Measurements from ENCODE around the gene BSN.

DNA sequence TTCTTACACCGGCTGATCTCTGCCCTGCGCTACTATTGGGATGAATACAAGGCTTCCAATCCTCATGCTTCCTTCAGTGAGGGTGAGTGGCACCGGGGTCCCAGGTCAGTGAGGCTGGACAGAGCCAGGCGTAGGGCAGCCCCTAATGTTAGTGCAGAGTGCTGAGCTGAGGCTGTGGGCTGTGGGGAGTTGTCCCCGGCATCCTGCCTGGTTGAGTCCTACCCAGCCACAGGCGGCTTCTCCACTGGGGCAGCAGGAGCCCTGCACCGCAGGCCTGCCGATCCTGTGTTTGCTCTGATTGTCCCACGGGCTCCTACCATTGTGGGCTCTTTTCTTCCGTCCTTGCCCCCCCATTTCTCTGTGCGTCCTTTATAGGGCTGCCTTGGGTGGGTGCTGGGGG is 148.4 kb downstream of the BSN start:
- TF ChIP-seq CTCF (IDR thresholded peaks at IDR 0.05) (no peak), EZH2 (IDR thresholded peaks at IDR 0.05; ENCODE audit: borderline replicate concordance, insufficient read depth, low read depth, low read length, poor library complexity, severe bottlenecking) (no peak)
